PC-9 (cell line): Measurements from ENCODE around the gene XIRP2.

ENCODE experiments used
- CTCF ChIP-seq: fragments of 200-600 bp; sonication (generic); conservative IDR thresholded peaks from 2 replicates; pipeline ENCODE4 v1.6.1; 2017; ENCODE audit warnings: mixed run types, antibody characterized with exemption, mild to moderate bottlenecking, moderate library complexity
- EZH2 ChIP-seq: fragments of 200-600 bp; sonication (generic); IDR thresholded peaks from 2 replicates; pipeline ENCODE4 v1.8.0; 2017; ENCODE audit warnings: antibody characterized with exemption, low read depth

GRCh38 chr2:167052825-167053224 is 164.5 kb downstream of the XIRP2 start:
- TF ChIP-seq CTCF (no peak), EZH2 (no peak)
